Endothelial cell (in vitro differentiated cells): ENCODE data around the gene B3GNT7. TPM values are rescaled to one million over a fixed set of nuclear protein-coding genes. Genes with fewer than 3 reads are reported as not detected.
A peak's percentile ranks its signal among the peaks of the same experiment; 100 is the strongest.

Source experiments
- DNase-seq: peaks from one replicate; pipeline ENCODE4 v3.0.0; 2021; ENCODE audit warnings: low spot score
- H3K27ac Mint-ChIP-seq: one replicate; pipeline ENCODE4 v1.8.0; 2021; ENCODE audit warnings: mixed read lengths, inconsistent platforms; ENCODE audit not compliant: unreplicated experiment
- H3K27me3 Mint-ChIP-seq: one replicate; pipeline ENCODE4 v1.8.0; 2021; ENCODE audit warnings: mild to moderate bottlenecking, moderate library complexity, mixed read lengths, inconsistent platforms; ENCODE audit not compliant: unreplicated experiment
- H3K36me3 Mint-ChIP-seq: one replicate; pipeline ENCODE4 v1.8.0; 2021; ENCODE audit warnings: mild to moderate bottlenecking, low read depth, mixed read lengths, inconsistent platforms; ENCODE audit not compliant: unreplicated experiment
- H3K4me1 Mint-ChIP-seq: one replicate; pipeline ENCODE4 v1.8.0; 2021; ENCODE audit warnings: mild to moderate bottlenecking, mixed read lengths, inconsistent platforms; ENCODE audit not compliant: unreplicated experiment
- H3K4me3 Mint-ChIP-seq: one replicate; pipeline ENCODE4 v1.8.0; 2021; ENCODE audit warnings: mild to moderate bottlenecking, mixed read lengths, inconsistent platforms; ENCODE audit not compliant: unreplicated experiment
- H3K9me3 Mint-ChIP-seq: one replicate; pipeline ENCODE4 v1.8.0; 2021; ENCODE audit warnings: mixed read lengths, inconsistent platforms; ENCODE audit not compliant: unreplicated experiment
- total RNA-seq: library from RNA; stranded (reverse); fragmentation: NEBNext Ultra II Directional; extraction: Animal tissue kit (Norgen Biotek cat#: 25700); gene quantifications from one replicate; pipeline ENCODE4 v1.2.1, GENCODE V29; 2021; ENCODE audit not compliant: unreplicated experiment
- TF ChIP-seq, protein P1 (sequence below): fragments of 200-600 bp; sonication (generic); IDR thresholded peaks from one replicate; pipeline ENCODE4 v1.5.0; 2021; ENCODE audit warnings: antibody characterized with exemption; ENCODE audit not compliant: unreplicated experiment

B3GNT7 gene
- total RNA-seq, 1 donor from 2014 or later = 5.3 TPM

DNA sequence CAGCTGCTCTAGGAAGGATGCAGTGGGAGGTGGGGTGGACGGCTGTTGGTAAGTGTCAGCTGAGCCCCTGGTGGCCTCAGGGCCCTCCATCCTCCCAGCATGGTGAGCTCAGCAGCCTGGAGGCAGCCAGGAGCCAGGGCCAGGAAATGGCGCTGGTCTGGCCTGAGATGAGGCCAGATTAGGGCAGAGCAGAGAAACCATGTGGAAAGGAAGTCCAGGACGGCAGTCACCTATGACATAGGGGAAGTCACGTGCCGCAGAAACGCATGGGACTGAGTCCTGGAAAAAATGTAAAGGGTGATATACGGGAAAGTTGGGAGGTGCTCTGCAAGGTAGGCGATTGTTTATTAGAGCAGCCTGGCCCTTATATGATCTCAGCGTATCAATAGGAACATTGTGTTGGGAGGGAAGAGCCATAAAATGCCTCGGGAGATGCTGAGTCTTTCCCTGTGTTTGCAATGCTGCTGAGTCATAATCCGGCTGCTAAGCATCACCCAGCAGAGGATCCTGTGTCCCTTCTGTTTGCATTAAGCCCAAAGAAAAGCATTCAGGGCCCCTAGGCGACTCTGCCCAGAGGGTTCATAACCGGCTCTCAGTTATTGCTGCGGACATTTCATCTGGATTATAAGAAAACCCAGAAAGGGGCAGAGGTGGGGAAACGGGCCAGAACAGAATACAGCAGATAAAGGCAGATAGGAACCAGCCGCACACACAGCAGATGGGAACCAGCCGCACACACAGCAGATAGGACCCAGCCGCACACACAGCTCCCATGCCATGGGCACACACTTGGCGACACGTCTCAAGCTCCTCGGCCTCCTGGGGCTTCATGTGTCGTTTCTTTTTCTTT, 30.3 kb upstream of the B3GNT7 start:
- TF ChIP-seq, protein P1, sequence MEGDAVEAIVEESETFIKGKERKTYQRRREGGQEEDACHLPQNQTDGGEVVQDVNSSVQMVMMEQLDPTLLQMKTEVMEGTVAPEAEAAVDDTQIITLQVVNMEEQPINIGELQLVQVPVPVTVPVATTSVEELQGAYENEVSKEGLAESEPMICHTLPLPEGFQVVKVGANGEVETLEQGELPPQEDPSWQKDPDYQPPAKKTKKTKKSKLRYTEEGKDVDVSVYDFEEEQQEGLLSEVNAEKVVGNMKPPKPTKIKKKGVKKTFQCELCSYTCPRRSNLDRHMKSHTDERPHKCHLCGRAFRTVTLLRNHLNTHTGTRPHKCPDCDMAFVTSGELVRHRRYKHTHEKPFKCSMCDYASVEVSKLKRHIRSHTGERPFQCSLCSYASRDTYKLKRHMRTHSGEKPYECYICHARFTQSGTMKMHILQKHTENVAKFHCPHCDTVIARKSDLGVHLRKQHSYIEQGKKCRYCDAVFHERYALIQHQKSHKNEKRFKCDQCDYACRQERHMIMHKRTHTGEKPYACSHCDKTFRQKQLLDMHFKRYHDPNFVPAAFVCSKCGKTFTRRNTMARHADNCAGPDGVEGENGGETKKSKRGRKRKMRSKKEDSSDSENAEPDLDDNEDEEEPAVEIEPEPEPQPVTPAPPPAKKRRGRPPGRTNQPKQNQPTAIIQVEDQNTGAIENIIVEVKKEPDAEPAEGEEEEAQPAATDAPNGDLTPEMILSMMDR = no peak
- peak overlapping the region; percentile 2 for H3K27ac Mint-ChIP-seq
- DNase-seq = peak; percentile 34
- H3K27me3 Mint-ChIP-seq = peaks cover 4% of the 10 kb centered on the region
- H3K36me3 Mint-ChIP-seq = no peaks in the 10 kb centered on the region
- H3K9me3 Mint-ChIP-seq = no peaks in the 10 kb centered on the region
- peaks cover 9% of the 10 kb centered on the region for H3K4me1 Mint-ChIP-seq
- no peak overlapping the region for H3K4me3 Mint-ChIP-seq

DNA sequence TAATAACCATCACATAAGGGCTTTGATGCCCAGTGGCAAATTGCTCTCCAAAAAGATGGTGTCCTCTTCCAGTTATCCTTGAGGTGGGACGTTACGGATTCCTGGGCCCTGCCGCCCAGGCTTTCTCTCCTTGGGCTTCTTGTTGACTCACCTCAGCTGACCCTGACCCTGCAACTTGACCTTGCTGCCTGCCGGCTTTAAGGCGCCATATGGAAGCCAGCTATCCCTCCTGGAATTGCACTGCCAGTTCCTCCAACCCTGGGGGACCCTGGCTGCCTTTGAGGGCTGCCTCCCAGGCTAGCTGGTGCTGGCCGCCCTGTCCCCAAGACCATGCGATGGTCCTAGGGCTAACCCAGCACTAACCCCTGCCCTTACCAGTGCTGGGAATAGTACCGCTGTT, 28.3 kb upstream of the B3GNT7 start:
- peaks cover 2% of the 10 kb centered on the region for H3K27me3 Mint-ChIP-seq
- no peaks in the 10 kb centered on the region for H3K9me3 Mint-ChIP-seq
- TF ChIP-seq, protein P1 = no peak
- H3K36me3 Mint-ChIP-seq = no peaks in the 10 kb centered on the region
- DNase-seq = no peak
- no peak overlapping the region for H3K27ac Mint-ChIP-seq
- H3K4me1 Mint-ChIP-seq = peaks cover 10% of the 10 kb centered on the region
- H3K4me3 Mint-ChIP-seq = no peak overlapping the region

DNA sequence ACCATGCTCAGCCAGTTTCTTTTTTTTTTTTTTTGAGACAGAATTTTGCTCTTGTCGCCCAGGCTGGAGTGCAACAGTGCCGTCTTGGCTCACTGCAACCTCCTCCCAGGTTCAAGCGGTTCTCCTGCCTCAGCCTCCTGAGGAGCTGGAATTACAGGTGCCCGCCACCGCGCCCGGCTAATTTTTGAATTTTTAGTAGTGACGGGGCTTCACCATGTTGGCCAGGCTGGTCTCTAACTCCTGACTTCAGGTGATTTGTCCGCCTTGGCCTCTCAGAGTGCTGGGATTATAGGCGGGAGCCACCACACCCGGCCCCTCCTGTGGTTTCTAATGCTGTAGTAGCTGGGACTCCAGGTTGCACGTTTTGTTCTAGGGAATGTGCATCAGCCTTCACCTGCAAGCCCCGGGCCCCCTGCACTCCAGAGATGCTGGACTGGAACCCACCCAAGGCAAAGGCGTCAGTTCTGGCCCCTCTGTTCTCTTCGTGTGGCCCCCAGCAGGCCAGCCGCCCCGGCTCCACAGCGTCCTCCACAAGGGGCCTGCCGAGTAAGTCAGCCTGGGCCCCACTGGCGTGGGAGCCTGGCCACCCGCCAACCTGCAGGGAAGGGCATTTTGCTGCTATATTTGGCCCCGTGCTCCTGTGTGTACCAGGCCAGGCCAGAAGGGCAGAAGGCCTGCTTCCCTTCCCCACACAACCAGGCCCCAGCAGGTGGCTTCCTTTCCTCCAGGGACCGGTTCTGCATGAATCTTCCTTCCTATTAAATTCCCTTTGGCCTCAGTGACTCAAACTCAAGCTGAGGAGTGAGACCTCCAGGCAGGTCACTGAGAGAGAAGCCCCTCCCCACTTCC, 25.7 kb upstream of the B3GNT7 start:
- TF ChIP-seq, protein P1 = no peak
- peaks cover 2% of the 10 kb centered on the region for H3K27me3 Mint-ChIP-seq
- H3K4me1 Mint-ChIP-seq = peaks cover 7% of the 10 kb centered on the region
- H3K36me3 Mint-ChIP-seq = no peaks in the 10 kb centered on the region
- H3K27ac Mint-ChIP-seq = no peak overlapping the region
- H3K9me3 Mint-ChIP-seq = no peaks in the 10 kb centered on the region
- no peak for DNase-seq
- H3K4me3 Mint-ChIP-seq = no peak overlapping the region

DNA sequence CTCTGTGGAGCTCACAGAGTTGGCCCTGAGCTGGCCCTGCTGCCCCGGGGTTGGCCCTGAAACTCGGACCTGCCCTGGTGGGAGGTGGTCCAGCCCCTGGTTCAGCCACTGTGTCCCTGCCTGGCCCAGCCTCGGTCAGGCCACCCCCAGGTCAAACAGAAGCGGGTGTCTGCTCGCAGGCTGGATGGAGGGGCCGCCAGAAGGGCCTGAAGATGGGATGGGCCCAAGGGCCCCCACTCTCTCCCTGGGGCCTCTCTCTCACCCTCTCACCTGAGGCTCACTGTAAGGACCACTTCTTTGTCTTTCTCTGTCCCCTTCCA, 25.1 kb upstream of the B3GNT7 start:
- TF ChIP-seq, protein P1 = no peak
- DNase-seq = no peak
- H3K4me1 Mint-ChIP-seq = peaks cover 2% of the 10 kb centered on the region
- no peak overlapping the region for H3K4me3 Mint-ChIP-seq
- no peaks in the 10 kb centered on the region for H3K36me3 Mint-ChIP-seq
- no peaks in the 10 kb centered on the region for H3K9me3 Mint-ChIP-seq
- no peak overlapping the region for H3K27ac Mint-ChIP-seq
- H3K27me3 Mint-ChIP-seq = peaks cover 2% of the 10 kb centered on the region
